ENCODE measurements around the gene EPAS1. TPM values are rescaled to one million over a fixed set of nuclear protein-coding genes. Genes with fewer than 3 reads are reported as not detected.

The EPAS1 gene
- total RNA-seq, 1 experiment from 2014 or later: 43.2 TPM

GRCh38 chr2:46421361-46421760, 124.2 kb downstream of the EPAS1 start:
- no peak overlapping the region for H2AFZ ChIP-seq (ENCODE audit: low read length)
- H3K4me1 ChIP-seq (ENCODE audit: insufficient read depth, low read length): peaks cover 17% of the 10 kb centered on the region
- no peaks in the 10 kb centered on the region for H3K79me2 ChIP-seq (ENCODE audit: low read length)
- CTCF ChIA-PET: no interaction called here
- DNase-seq: no peak
- BruUV-seq (replicated peaks): no TSS peak
- no peak overlapping the region for H3K4me2 ChIP-seq (ENCODE audit: low read length)
- H3K4me3 ChIP-seq (ENCODE audit: low read length): no peak overlapping the region
- 0 out of 2 replicates have a peak, but pooled peaks cover 2% of the 10 kb centered on the region for H3K9me3 ChIP-seq (ENCODE audit: low read length)
- no peak overlapping the region for H3K27ac ChIP-seq (ENCODE audit: low read length)
- H4K20me1 ChIP-seq (ENCODE audit: low read length): no peaks in the 10 kb centered on the region
- POLR2A ChIA-PET (ENCODE audit: unreplicated experiment): no interaction called here
- no peaks in the 10 kb centered on the region for H3K27me3 ChIP-seq (ENCODE audit: low read length)
- no peaks in the 10 kb centered on the region for H3K36me3 ChIP-seq (ENCODE audit: low read depth, low read length)
- H3K9ac ChIP-seq (ENCODE audit: low read length): no peak overlapping the region
- peaks cover 10% of the 10 kb centered on the region for H3F3A ChIP-seq (ENCODE audit: low read length, unreplicated experiment)
- no peaks in the 10 kb centered on the region for H3K9me2 ChIP-seq (replicated peaks; ENCODE audit: low read length)
- ATAC-seq: no peak
- TF ChIP-seq CTCF (conservative IDR thresholded peaks at IDR 0.05; ENCODE audit: low read depth, low read length) (no peak), EZH2phosphoT487 (IDR thresholded peaks at IDR 0.05; ENCODE audit: borderline replicate concordance, low read length) (no peak)
- intact Hi-C loops (cut with micrococcal nuclease): no loop called here

- intact Hi-C loops (cut with micrococcal nuclease): no loop called here
- BruUV-seq (replicated peaks): no TSS peak
- Histone ChIP-seq H3K9me2 (replicated peaks; ENCODE audit: low read length) (no peaks in the 10 kb centered on the region), H3K9ac (ENCODE audit: low read length) (no peak overlapping the region), H3K4me3 (ENCODE audit: low read length) (no peak overlapping the region), H3K4me1 (ENCODE audit: insufficient read depth, low read length) (peaks cover 2% of the 10 kb centered on the region), H3K27me3 (ENCODE audit: low read length) (no peaks in the 10 kb centered on the region), H3K79me2 (ENCODE audit: low read length) (no peaks in the 10 kb centered on the region), H3K4me2 (ENCODE audit: low read length) (no peak overlapping the region), H4K20me1 (ENCODE audit: low read length) (no peaks in the 10 kb centered on the region), H3K9me3 (ENCODE audit: low read length) (no peaks in the 10 kb centered on the region), H2AFZ (ENCODE audit: low read length) (no peak overlapping the region), H3F3A (ENCODE audit: low read length, unreplicated experiment) (no peaks in the 10 kb centered on the region), H3K36me3 (ENCODE audit: low read depth, low read length) (no peaks in the 10 kb centered on the region), H3K27ac (ENCODE audit: low read length) (no peak overlapping the region)
- POLR2A ChIA-PET (ENCODE audit: unreplicated experiment): no interaction called here
- CTCF ChIA-PET: no interaction called here
- TF ChIP-seq EZH2 (IDR thresholded peaks at IDR 0.05; ENCODE audit: low read length, unreplicated experiment) (no peak), EZH2phosphoT487 (IDR thresholded peaks at IDR 0.05; ENCODE audit: borderline replicate concordance, low read length) (no peak), CTCF (conservative IDR thresholded peaks at IDR 0.05; ENCODE audit: low read depth, low read length) (no peak)
- DNase-seq (no peak), ATAC-seq (no peak)
Observed at GRCh38 chr2:46422717-46423394, 125.6 kb downstream of the EPAS1 start.

GRCh38 chr2:46424937-46425336, 127.7 kb downstream of the EPAS1 start:
- no peaks in the 10 kb centered on the region for H3K9me2 ChIP-seq (replicated peaks; ENCODE audit: low read length)
- BruUV-seq (replicated peaks): no TSS peak
- no peaks in the 10 kb centered on the region for H4K20me1 ChIP-seq (ENCODE audit: low read length)
- intact Hi-C loops (cut with micrococcal nuclease): no loop called here
- CTCF ChIA-PET: no interaction called here
- POLR2A ChIA-PET (ENCODE audit: unreplicated experiment): no interaction called here
- H3K27ac ChIP-seq (ENCODE audit: low read length): no peak overlapping the region
- TF ChIP-seq CTCF (conservative IDR thresholded peaks at IDR 0.05; ENCODE audit: low read depth, low read length) (no peak), EZH2 (IDR thresholded peaks at IDR 0.05; ENCODE audit: low read length, unreplicated experiment) (no peak), EZH2phosphoT487 (IDR thresholded peaks at IDR 0.05; ENCODE audit: borderline replicate concordance, low read length) (no peak)
- DNase-seq (no peak), ATAC-seq (no peak)
- H3K9ac ChIP-seq (ENCODE audit: low read length): no peak overlapping the region
- H3K79me2 ChIP-seq (ENCODE audit: low read length): no peaks in the 10 kb centered on the region
- no peaks in the 10 kb centered on the region for H3K36me3 ChIP-seq (ENCODE audit: low read depth, low read length)
- H3K4me1 ChIP-seq (ENCODE audit: insufficient read depth, low read length): no peaks in the 10 kb centered on the region
- H2AFZ ChIP-seq (ENCODE audit: low read length): no peak overlapping the region; the same call in 1 of the 2 replicates
- H3K9me3 ChIP-seq (ENCODE audit: low read length): no peaks in the 10 kb centered on the region
- no peaks in the 10 kb centered on the region for H3K27me3 ChIP-seq (ENCODE audit: low read length)
- no peaks in the 10 kb centered on the region for H3F3A ChIP-seq (ENCODE audit: low read length, unreplicated experiment)
- H3K4me2 ChIP-seq (ENCODE audit: low read length): no peak overlapping the region
- no peak overlapping the region for H3K4me3 ChIP-seq (ENCODE audit: low read length)
